ENCODE measurements around the gene PIKFYVE.
"Not testable (repeated sequence)": the region's sequence is repeated elsewhere in the genome, so short reads cannot be mapped to it uniquely, and the experiment has no call there.

PIKFYVE gene

GRCh38 chr2:208369091-208369490 is 103.0 kb downstream of the PIKFYVE start:
- no peak for DNase-seq

GRCh38 chr2:208370881-208371633 is 105.0 kb downstream of the PIKFYVE start:
- peak; percentile 88 for DNase-seq

- DNase-seq = no peak
Measured at GRCh38 chr2:208371634-208371935, 105.5 kb downstream of the PIKFYVE start.

GRCh38 chr2:208373460-208374089 is 107.5 kb downstream of the PIKFYVE start:
- DNase-seq = peak; percentile 76

GRCh38 chr2:208375491-208376068 is 109.5 kb downstream of the PIKFYVE start:
- no peak for DNase-seq

GRCh38 chr2:208377344-208377860 is 111.3 kb downstream of the PIKFYVE start:
- not testable (repeated sequence) for DNase-seq

- DNase-seq = no peak
Measured at GRCh38 chr2:208379192-208379591, 113.1 kb downstream of the PIKFYVE start.

- no peak for DNase-seq
Measured at GRCh38 chr2:208384637-208385036, 118.6 kb downstream of the PIKFYVE start.

GRCh38 chr2:208386541-208386940 is 120.5 kb downstream of the PIKFYVE start:
- no peak for DNase-seq

GRCh38 chr2:208389940-208390339 is 123.9 kb downstream of the PIKFYVE start:
- DNase-seq = no peak

- DNase-seq = no peak
Measured at GRCh38 chr2:208392300-208392699, 126.2 kb downstream of the PIKFYVE start.

GRCh38 chr2:208396796-208397195 is 130.7 kb downstream of the PIKFYVE start:
- DNase-seq = not testable (repeated sequence)

GRCh38 chr2:208399201-208399600 is 133.1 kb downstream of the PIKFYVE start:
- DNase-seq = no peak

- no peak for DNase-seq
Measured at GRCh38 chr2:208406474-208407451, 140.7 kb downstream of the PIKFYVE start, which contains the start of gene PTH2R. Gene PTH2R (plus strand): TSS chr2:208406792. CDS start chr2:208407044, 252 bp downstream.

- no peak for DNase-seq
Measured at GRCh38 chr2:208407667-208408066, 141.6 kb downstream of the PIKFYVE start.

All from OCI-M1 (cell line).